Activated effector memory CD4-positive, alpha-beta T cell treated with anti-CD3 and anti-CD28 coated beads, Interleukin-2, amount 50 U/mL, for 16 hours (primary cell): ENCODE results near the gene UGT1A5.
A peak's percentile ranks its signal among the peaks of the same experiment; 100 is the strongest.

ENCODE experiments used
- DNase-seq: peaks from one replicate; pipeline ENCODE4 v3.0.0-alpha.2; 2020

The UGT1A5 gene

GRCh38 chr2:233813236-233814055 lies 100.7 kb downstream of the UGT1A5 start:
- DNase-seq: peak; percentile 36

- peak; percentile 44 for DNase-seq
Observed at GRCh38 chr2:233814056-233814835, 101.5 kb downstream of the UGT1A5 start.

GRCh38 chr2:233815861-233816260 lies 103.2 kb downstream of the UGT1A5 start:
- DNase-seq: no peak

- DNase-seq: no peak
Observed at GRCh38 chr2:233816334-233816733, 103.6 kb downstream of the UGT1A5 start.

- DNase-seq: no peak
Observed at GRCh38 chr2:233816771-233817170, 104.1 kb downstream of the UGT1A5 start.

- peak; percentile 51 for DNase-seq
Observed at GRCh38 chr2:233817361-233817911, 104.7 kb downstream of the UGT1A5 start.

GRCh38 chr2:233817995-233818638 lies 105.4 kb downstream of the UGT1A5 start:
- peak; percentile 45 for DNase-seq

- peak; percentile 42 for DNase-seq
Observed at GRCh38 chr2:233818639-233819621, 106.2 kb downstream of the UGT1A5 start.

- peak; percentile 53 for DNase-seq
Observed at GRCh38 chr2:233819884-233820773, 107.4 kb downstream of the UGT1A5 start.

- DNase-seq: peak; percentile 54
Observed at GRCh38 chr2:233820774-233821105, 108.0 kb downstream of the UGT1A5 start.

GRCh38 chr2:233821196-233821595 lies 108.5 kb downstream of the UGT1A5 start:
- peak; percentile 17 for DNase-seq

GRCh38 chr2:233821709-233822100 lies 109.0 kb downstream of the UGT1A5 start:
- peak; percentile 22 for DNase-seq

- DNase-seq: peak; percentile 54
Observed at GRCh38 chr2:233822101-233822771, 109.5 kb downstream of the UGT1A5 start.
